Naive thymus-derived CD8-positive, alpha-beta T cell (primary cell): ENCODE data around the gene RBMS2. TPM values are rescaled to one million over a fixed set of nuclear protein-coding genes. Genes with fewer than 3 reads are reported as not detected.
"Not testable (repeated sequence)": the region's sequence is repeated elsewhere in the genome, so short reads cannot be mapped to it uniquely, and the experiment has no call there.

Experiments used
- ATAC-seq, 2 donors: fragments of 150-1000 bp; cut with Tn5 transposase in 1 of 2; sonication (Bioruptor Pico), chemical (Tn5 transposase) in 1 of 2; 1 replicate in 1 of 2; 2 replicates in 1 of 2; pipeline ENCODE4 v1.10.0; 2021; ENCODE audit warnings: mild to moderate bottlenecking in 2 of 2, moderate library complexity in 2 of 2
- POLR2A ChIA-PET: fragments of 350-600 bp; sonication (Branson Sonifier 250); formaldehyde crosslinking; loops from one replicate; lab custom pipeline; 2021; ENCODE audit warnings: antibody characterized with exemption; lab: Charles Lee
- DNase-seq, 10 donors: peaks; one replicate each; pipeline versions ENCODE4 v3.0.0 to v3.0.0-alpha.2; 2020 to 2022
- H3K27ac Mint-ChIP-seq, 10 donors: one replicate each; pipeline ENCODE4 v1.8.0; 2020 to 2022; ENCODE audit warnings: mild to moderate bottlenecking in 10 of 10, mixed read lengths in 10 of 10, moderate library complexity in 4 of 10, inconsistent platforms in 1 of 10
- H3K27me3 Mint-ChIP-seq, 5 donors: one replicate each; pipeline ENCODE4 v1.8.0; 2021 to 2022; ENCODE audit warnings: mixed read lengths in 5 of 5
- H3K36me3 Mint-ChIP-seq, 3 donors: one replicate each; pipeline ENCODE4 v1.8.0; 2020 to 2022; ENCODE audit warnings: mixed read lengths in 3 of 3, mild to moderate bottlenecking in 2 of 3, inconsistent platforms in 1 of 3
- H3K4me1 Mint-ChIP-seq, 4 donors: one replicate each; pipeline ENCODE4 v1.8.0; 2021 to 2022; ENCODE audit warnings: mixed read lengths in 4 of 4
- H3K4me3 Mint-ChIP-seq, 10 donors: one replicate each; pipeline ENCODE4 v1.8.0; 2020 to 2022; ENCODE audit warnings: mild to moderate bottlenecking in 10 of 10, mixed read lengths in 10 of 10, moderate library complexity in 6 of 10, inconsistent platforms in 1 of 10
- H3K9me3 Mint-ChIP-seq, 9 donors: one replicate each; pipeline ENCODE4 v1.8.0; 2020 to 2022; ENCODE audit warnings: mixed read lengths in 9 of 9, mild to moderate bottlenecking in 3 of 9, inconsistent platforms in 1 of 9, moderate library complexity in 1 of 9
- polyA plus RNA-seq, 3 donors: library from polyadenylated mRNA; unstranded; fragments of 300-500 nt; fragmentation: Illumina TruSeq; gene quantifications; one replicate each; pipeline ENCODE4 v1.2.3, GENCODE V29; 2021
- total RNA-seq, 8 experiments: library from RNA in 2 of 8; stranded (reverse) in 2 of 8; gene quantifications; one replicate each; pipeline ENCODE4 v1.2.3 and lab custom pipeline; 2021 to 2026

RBMS2 gene
- total and polyA plus RNA-seq, 5 experiments from 2014 or later, result 1.2 to 6.2 (median 4.1) TPM

- H3K4me1 Mint-ChIP-seq, result peaks cover 14 to 30% (median 26%) of the 10 kb centered on the region in 4 donors
- peak overlapping the region; percentile 13 to 72 (median 48) for H3K27ac Mint-ChIP-seq
- peak overlapping the region; percentile 5 to 65 (median 50) for H3K4me3 Mint-ChIP-seq
- ATAC-seq (peak; percentile 39 to 43), DNase-seq (peak in 1 of 10 donors; percentile 8)
- H3K9me3 Mint-ChIP-seq, result no peaks in the 10 kb centered on the region
- POLR2A ChIA-PET, result no interaction called here
- no peaks in the 10 kb centered on the region for H3K36me3 Mint-ChIP-seq
- peaks cover 0 to 1% (median 0%) of the 10 kb centered on the region in 5 donors for H3K27me3 Mint-ChIP-seq
Measured at GRCh38 chr12:56565510-56566101, 44.0 kb downstream of the RBMS2 start.

GRCh38 chr12:56568146-56568545 is 46.5 kb downstream of the RBMS2 start:
- H3K4me1 Mint-ChIP-seq, result peaks cover 14 to 38% (median 34%) of the 10 kb centered on the region in 4 donors
- ATAC-seq, result no peak
- DNase-seq, result no peak
- peaks cover 0 to 1% (median 0%) of the 10 kb centered on the region in 5 donors for H3K27me3 Mint-ChIP-seq
- POLR2A ChIA-PET, result no interaction called here
- no peak overlapping the region for H3K4me3 Mint-ChIP-seq
- no peaks in the 10 kb centered on the region for H3K36me3 Mint-ChIP-seq
- H3K27ac Mint-ChIP-seq, result peak overlapping the region in 2 of 10 donors; percentile 44 to 46
- H3K9me3 Mint-ChIP-seq, result no peaks in the 10 kb centered on the region

- no peak for DNase-seq
- Mint-ChIP-seq H3K4me1 (peaks cover 9 to 30% (median 25%) of the 10 kb centered on the region in 4 donors), H3K27ac (peak overlapping the region in 3 of 10 donors; percentile 15 to 77 (median 22)), H3K27me3 (peaks cover 0 to 1% (median 0%) of the 10 kb centered on the region in 5 donors), H3K4me3 (peak overlapping the region in 2 of 10 donors; percentile 24), H3K36me3 (no peaks in the 10 kb centered on the region), H3K9me3 (no peaks in the 10 kb centered on the region)
- ATAC-seq, result no peak
- POLR2A ChIA-PET, result interaction anchor here (0.7 kb wide), 1 partner anchor 83 kb away, joined by 3 read pairs; the partner anchor contains the start of gene GLS2
Measured at GRCh38 chr12:56571121-56571520, 49.5 kb downstream of the RBMS2 start.

GRCh38 chr12:56572288-56572687 is 50.7 kb downstream of the RBMS2 start:
- POLR2A ChIA-PET, result interaction anchor here (0.7 kb wide), 2 partner anchors 63 to 447 kb away, joined by 4 to 5 read pairs; no protein-coding TSS in a partner anchor
- H3K27me3 Mint-ChIP-seq, result peaks cover 0 to under 1% (median 0%) of the 10 kb centered on the region in 5 donors
- DNase-seq (no peak), ATAC-seq (no peak)
- peak overlapping the region in 1 of 10 donors; percentile 39 for H3K4me3 Mint-ChIP-seq
- no peaks in the 10 kb centered on the region for H3K36me3 Mint-ChIP-seq
- H3K4me1 Mint-ChIP-seq, result peaks cover 9 to 27% (median 23%) of the 10 kb centered on the region in 4 donors
- no peaks in the 10 kb centered on the region for H3K9me3 Mint-ChIP-seq
- peak overlapping the region in 1 of 10 donors; percentile 7 for H3K27ac Mint-ChIP-seq

- H3K4me3 Mint-ChIP-seq, result no peak overlapping the region
- H3K27ac Mint-ChIP-seq, result no peak overlapping the region
- peaks cover 7 to 23% (median 20%) of the 10 kb centered on the region in 4 donors for H3K4me1 Mint-ChIP-seq
- no peaks in the 10 kb centered on the region for H3K27me3 Mint-ChIP-seq
- H3K36me3 Mint-ChIP-seq, result no peaks in the 10 kb centered on the region
- POLR2A ChIA-PET, result interaction anchor here (1.4 kb wide), 1 partner anchor 60 kb away, joined by 9 read pairs; no protein-coding TSS in a partner anchor
- H3K9me3 Mint-ChIP-seq, result no peaks in the 10 kb centered on the region
- ATAC-seq (no peak), DNase-seq (no peak)
Measured at GRCh38 chr12:56574210-56574609, 52.6 kb downstream of the RBMS2 start.

- not testable (repeated sequence) for H3K4me3 Mint-ChIP-seq, H3K9me3 Mint-ChIP-seq, DNase-seq, H3K27me3 Mint-ChIP-seq, H3K36me3 Mint-ChIP-seq, H3K27ac Mint-ChIP-seq, ATAC-seq
- POLR2A ChIA-PET, result interaction anchor here (0.6 kb wide), 1 partner anchor 64 kb away, joined by 5 read pairs; no protein-coding TSS in a partner anchor
- peaks cover 8 to 17% (median 16%) of the 10 kb centered on the region in 4 donors for H3K4me1 Mint-ChIP-seq
Measured at GRCh38 chr12:56577248-56577647, 55.6 kb downstream of the RBMS2 start.

- no peak overlapping the region for H3K27ac Mint-ChIP-seq
- H3K9me3 Mint-ChIP-seq, result no peaks in the 10 kb centered on the region
- ATAC-seq, result no peak
- POLR2A ChIA-PET, result interaction anchor here (0.6 kb wide), 1 partner anchor 66 kb away, joined by 3 read pairs; no protein-coding TSS in a partner anchor
- no peak for DNase-seq
- no peaks in the 10 kb centered on the region for H3K36me3 Mint-ChIP-seq
- H3K27me3 Mint-ChIP-seq, result no peaks in the 10 kb centered on the region
- no peak overlapping the region for H3K4me3 Mint-ChIP-seq
- H3K4me1 Mint-ChIP-seq, result peaks cover 8 to 24% (median 20%) of the 10 kb centered on the region in 4 donors
Measured at GRCh38 chr12:56578983-56579546, 57.4 kb downstream of the RBMS2 start.

GRCh38 chr12:56581418-56582145 is 60.0 kb downstream of the RBMS2 start:
- H3K4me3 Mint-ChIP-seq, result peak overlapping the region; percentile 8 to 74 (median 62)
- DNase-seq, result peak in 6 of 10 donors; percentile 12 to 52 (median 28)

GRCh38 chr12:56585098-56585497 is 63.5 kb downstream of the RBMS2 start:
- DNase-seq (no peak), ATAC-seq (no peak)
- H3K27me3 Mint-ChIP-seq, result no peaks in the 10 kb centered on the region
- H3K4me1 Mint-ChIP-seq, result peaks cover 8 to 24% (median 20%) of the 10 kb centered on the region in 4 donors
- H3K4me3 Mint-ChIP-seq, result no peak overlapping the region
- H3K9me3 Mint-ChIP-seq, result no peaks in the 10 kb centered on the region
- H3K36me3 Mint-ChIP-seq, result peaks cover 0 to 10% (median 5%) of the 10 kb centered on the region in 3 donors
- POLR2A ChIA-PET, result no interaction called here
- H3K27ac Mint-ChIP-seq, result no peak overlapping the region

More at GRCh38 chr12:56581418-56582145, 60.0 kb downstream of the RBMS2 start:
- peak; percentile 94 to 96 for ATAC-seq
- Mint-ChIP-seq H3K9me3 (no peaks in the 10 kb centered on the region), H3K36me3 (no peaks in the 10 kb centered on the region), H3K27ac (peak overlapping the region; percentile 41 to 88 (median 83)), H3K4me1 (peaks cover 8 to 24% (median 20%) of the 10 kb centered on the region in 4 donors), H3K27me3 (no peaks in the 10 kb centered on the region)
- POLR2A ChIA-PET, result interaction anchor here (0.6 to 1.3 kb wide), 4 partner anchors 8 to 61 kb away, joined by 3 read pairs; no protein-coding TSS in a partner anchor

GRCh38 chr12:56589783-56590182 is 68.2 kb downstream of the RBMS2 start:
- H3K4me1 Mint-ChIP-seq, result peaks cover 3 to 11% (median 4%) of the 10 kb centered on the region in 4 donors
- peak overlapping the region in 1 of 10 donors; percentile 49 for H3K27ac Mint-ChIP-seq
- ATAC-seq, result no peak
- no peak overlapping the region for H3K4me3 Mint-ChIP-seq
- H3K27me3 Mint-ChIP-seq, result no peaks in the 10 kb centered on the region
- H3K9me3 Mint-ChIP-seq, result no peaks in the 10 kb centered on the region
- DNase-seq, result no peak
- POLR2A ChIA-PET, result interaction anchor here (0.6 to 1.4 kb wide), 2 partner anchors 8 to 40 kb away, joined by 3 read pairs; partner anchors contain the start of gene BAZ2A
- H3K36me3 Mint-ChIP-seq, result peaks cover 0 to 10% (median 5%) of the 10 kb centered on the region in 3 donors

GRCh38 chr12:56590237-56590830 is 68.7 kb downstream of the RBMS2 start:
- H3K36me3 Mint-ChIP-seq, result peaks cover 0 to 10% (median 5%) of the 10 kb centered on the region in 3 donors
- ATAC-seq (peak; percentile 59 to 71), DNase-seq (peak in 1 of 10 donors; percentile 11)
- H3K4me3 Mint-ChIP-seq, result no peak overlapping the region
- no peaks in the 10 kb centered on the region for H3K27me3 Mint-ChIP-seq
- H3K4me1 Mint-ChIP-seq, result peaks cover 3 to 13% (median 4%) of the 10 kb centered on the region in 4 donors
- H3K9me3 Mint-ChIP-seq, result no peaks in the 10 kb centered on the region
- H3K27ac Mint-ChIP-seq, result peak overlapping the region in 2 of 10 donors; percentile 26 to 50
- POLR2A ChIA-PET, result interaction anchor here (0.9 to 1.4 kb wide), 2 partner anchors 39 to 40 kb away, joined by 3 to 4 read pairs; partner anchors contain the start of gene BAZ2A

- POLR2A ChIA-PET, result interaction anchor here (0.9 to 1.0 kb wide), 2 partner anchors 37 to 39 kb away, joined by 4 read pairs; partner anchors contain the start of gene BAZ2A
- no peaks in the 10 kb centered on the region for H3K9me3 Mint-ChIP-seq
- H3K4me3 Mint-ChIP-seq, result no peak overlapping the region
Measured at GRCh38 chr12:56591126-56591525, 69.5 kb downstream of the RBMS2 start.

More at GRCh38 chr12:56591126-56591525, 69.5 kb downstream of the RBMS2 start:
- Mint-ChIP-seq H3K27ac (peak overlapping the region in 3 of 10 donors; percentile 1 to 37 (median 3)), H3K36me3 (peaks cover 0 to 11% (median 5%) of the 10 kb centered on the region in 3 donors), H3K4me1 (peaks cover 3 to 13% (median 4%) of the 10 kb centered on the region in 4 donors), H3K27me3 (no peaks in the 10 kb centered on the region)
- ATAC-seq, result no peak
- DNase-seq, result no peak
